H7 (cell line): ENCODE results near the gene RHOD. TPM values are rescaled to one million over a fixed set of nuclear protein-coding genes. Genes with fewer than 3 reads are reported as not detected.

Source experiments
- DNase-seq: peaks from one replicate; pipeline ENCODE4 v3.0.0; 2012
- H3K27me3 ChIP-seq: 2 replicates; pipeline ENCODE4 v1.6.0; 2011; ENCODE audit warnings: mild to moderate bottlenecking, low read length; ENCODE audit not compliant: control insufficient read depth, insufficient read depth
- H3K36me3 ChIP-seq: replicated peaks from 2 replicates; pipeline ENCODE4 v1.5.1; 2011; ENCODE audit warnings: low read length; ENCODE audit not compliant: control insufficient read depth, insufficient read depth
- H3K4me3 ChIP-seq: 2 replicates; pipeline ENCODE4 v1.5.1; 2011; ENCODE audit warnings: low read depth, mild to moderate bottlenecking, control low read depth, low read length, moderate library complexity; ENCODE audit not compliant: insufficient read depth
- total RNA-seq: library from RNA; depleted of rRNA; stranded (reverse); fragments of >200 nt; shearing (Covaris generic); gene quantifications from 2 replicates; pipeline ENCODE4 v1.2.3, GENCODE V29; 2014; rRNA removed

Gene RHOD
- total RNA-seq, 1 experiment from 2014 or later = 15.7 TPM

GRCh38 chr11:67120881-67121710 lies 64.4 kb downstream of the RHOD start:
- peaks cover 2% of the 10 kb centered on the region; the same call in 1 of the 2 replicates for H3K36me3 ChIP-seq
- H3K4me3 ChIP-seq = peak overlapping the region; percentile 57
- H3K27me3 ChIP-seq = peaks cover 2% of the 10 kb centered on the region; the same call in 1 of the 2 replicates
- no peak for DNase-seq

Other genes with a start within 250 kb of the RHOD start
- 43.1 and 50.6 TPM in 2 replicates for gene RCE1, start 213.4 kb upstream of the RHOD start, total RNA-seq
- 62.5 and 65.4 TPM in 2 replicates for gene LRFN4, start 199.8 kb upstream of the RHOD start, total RNA-seq
- 18.4 and 26.6 TPM in 2 replicates for gene PC, start 98.5 kb upstream of the RHOD start, total RNA-seq
- 0.21 and 0.26 TPM in 2 replicates for gene C11orf86, start 81.5 kb upstream of the RHOD start, total RNA-seq
- 2.3 and 2.8 TPM in 2 replicates for gene SYT12, start 33.7 kb upstream of the RHOD start, total RNA-seq
- 29.2 and 36.2 TPM in 2 replicates for gene KDM2A, start 62.4 kb downstream of the RHOD start, total RNA-seq
- 73.8 and 82.1 TPM in 2 replicates for gene GRK2, start 209.6 kb downstream of the RHOD start, total RNA-seq
- 29.1 and 32.2 TPM in 2 replicates for gene ANKRD13D, start 232.5 kb downstream of the RHOD start, total RNA-seq
- gene SSH3, start 246.7 kb downstream of the RHOD start, total RNA-seq = 23.6 and 30.2 TPM in 2 replicates